ENCODE data around the gene MYH7.

MYH7 gene

GRCh38 chr14:23385642-23386265, 49.7 kb downstream of the MYH7 start:
- no peak for FAIRE-seq

GRCh38 chr14:23385244-23385641, 50.2 kb downstream of the MYH7 start:
- FAIRE-seq, result no peak

- no peak for FAIRE-seq
Observed at GRCh38 chr14:23384364-23385080, 50.9 kb downstream of the MYH7 start.

- FAIRE-seq, result no peak
Observed at GRCh38 chr14:23382731-23383440, 52.6 kb downstream of the MYH7 start.

- no peak for FAIRE-seq
Observed at GRCh38 chr14:23382276-23382675, 53.2 kb downstream of the MYH7 start.

- FAIRE-seq, result no peak
Observed at GRCh38 chr14:23381871-23382270, 53.6 kb downstream of the MYH7 start.

GRCh38 chr14:23380976-23381375, 54.5 kb downstream of the MYH7 start:
- no peak for FAIRE-seq

- no peak for FAIRE-seq
Observed at GRCh38 chr14:23380197-23380914, 55.1 kb downstream of the MYH7 start.

- no peak for FAIRE-seq
Observed at GRCh38 chr14:23379366-23380196, 55.9 kb downstream of the MYH7 start.

- FAIRE-seq, result no peak
Observed at GRCh38 chr14:23378612-23379220, 56.7 kb downstream of the MYH7 start.

GRCh38 chr14:23377573-23378563, 57.6 kb downstream of the MYH7 start:
- no peak for FAIRE-seq

- no peak for FAIRE-seq
Observed at GRCh38 chr14:23377198-23377550, 58.3 kb downstream of the MYH7 start.

GRCh38 chr14:23376482-23377197, 58.8 kb downstream of the MYH7 start, which contains the start of gene CMTM5:
Gene CMTM5 (plus strand): TSS chr14:23377046. CDS start chr14:23377252, 206 bp downstream.
- FAIRE-seq, result no peak

GRCh38 chr14:23375527-23376251, 59.8 kb downstream of the MYH7 start:
- FAIRE-seq, result no peak

GRCh38 chr14:23373041-23373440, 62.4 kb downstream of the MYH7 start:
- FAIRE-seq, result no peak

- no peak for FAIRE-seq
Observed at GRCh38 chr14:23372509-23372908, 63.0 kb downstream of the MYH7 start, which contains the start of gene IL25. Gene IL25 (plus strand): TSS chr14:23372809.

GRCh38 chr14:23371865-23372264, 63.6 kb downstream of the MYH7 start:
- FAIRE-seq, result no peak

GRCh38 chr14:23370221-23370620, 65.2 kb downstream of the MYH7 start:
- FAIRE-seq, result no peak

- FAIRE-seq, result no peak
Observed at GRCh38 chr14:23366426-23366921, 69.0 kb downstream of the MYH7 start.
